Hepatocyte (in vitro differentiated cells): ENCODE data around the gene PRKACB.

ENCODE experiments used
- CTCF ChIP-seq: fragments of 200-600 bp; sonication (generic); IDR thresholded peaks from 2 replicates; pipeline ENCODE4 v1.5.1; 2016; ENCODE audit warnings: antibody characterized with exemption, mild to moderate bottlenecking; ENCODE audit not compliant: poor library complexity
- EZH2 ChIP-seq: fragments of 200-600 bp; sonication (generic); IDR thresholded peaks from 2 replicates; pipeline ENCODE4 v1.6.1; 2016; ENCODE audit warnings: antibody characterized with exemption, mild to moderate bottlenecking, borderline replicate concordance
- EZH2phosphoT487 ChIP-seq: fragments of 200-600 bp; sonication (generic); IDR thresholded peaks from one replicate; pipeline ENCODE4 v1.6.1; 2018; ENCODE audit warnings: antibody characterized with exemption, mild to moderate bottlenecking, low read depth, moderate library complexity; ENCODE audit not compliant: unreplicated experiment, severe bottlenecking

GRCh38 chr1:84166797-84167196 is 22.7 kb downstream of the PRKACB start:
- TF ChIP-seq CTCF, result no peak
- no peak for TF ChIP-seq EZH2
- no peak for TF ChIP-seq EZH2phosphoT487
